NCI-H524 treated with DMSO at 0.1 percent for 48 hours (cell line): ENCODE measurements around the gene FRMPD2.
"Not testable (repeated sequence)": the region's sequence is repeated elsewhere in the genome, so short reads cannot be mapped to it uniquely, and the experiment has no call there.

Experiments used
- DNase-seq: peaks from one replicate; lab custom pipeline; 2025; lab: John Stamatoyannopoulos, UW

FRMPD2 gene

DNA sequence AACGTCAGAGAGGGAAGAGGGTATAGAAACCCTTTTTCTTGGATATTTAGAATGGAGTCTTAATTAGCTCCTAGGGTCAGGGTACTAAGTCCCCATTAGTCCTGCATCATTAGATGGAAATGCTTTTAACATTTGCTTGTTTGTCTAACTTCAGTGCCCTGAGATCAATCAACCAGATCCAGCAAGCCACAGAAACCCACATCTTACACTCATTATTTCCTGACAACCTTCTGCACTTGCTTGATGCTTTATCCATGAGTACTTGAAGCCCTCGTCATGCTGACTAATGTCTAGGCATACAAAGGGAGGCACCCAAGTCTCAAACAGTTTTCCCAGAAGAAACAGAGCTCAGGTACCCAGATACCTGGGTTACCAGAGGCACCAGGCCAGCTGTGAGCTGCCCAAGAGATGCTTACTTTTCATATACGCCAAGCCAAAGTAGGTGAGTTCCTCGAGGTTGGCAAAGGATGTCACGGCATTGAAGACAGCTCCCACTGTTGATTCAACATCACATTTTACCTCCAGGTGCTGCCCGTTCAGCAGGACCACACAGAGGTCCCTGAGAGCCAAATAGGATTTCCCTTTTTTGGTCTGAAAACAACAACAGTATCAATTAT is 42.7 kb downstream of the FRMPD2 start:
- DNase-seq: no peak

- DNase-seq: no peak
These were observed 43.3 kb downstream of the FRMPD2 start for GRCh38 chr10:48231178-48231577.

DNA sequence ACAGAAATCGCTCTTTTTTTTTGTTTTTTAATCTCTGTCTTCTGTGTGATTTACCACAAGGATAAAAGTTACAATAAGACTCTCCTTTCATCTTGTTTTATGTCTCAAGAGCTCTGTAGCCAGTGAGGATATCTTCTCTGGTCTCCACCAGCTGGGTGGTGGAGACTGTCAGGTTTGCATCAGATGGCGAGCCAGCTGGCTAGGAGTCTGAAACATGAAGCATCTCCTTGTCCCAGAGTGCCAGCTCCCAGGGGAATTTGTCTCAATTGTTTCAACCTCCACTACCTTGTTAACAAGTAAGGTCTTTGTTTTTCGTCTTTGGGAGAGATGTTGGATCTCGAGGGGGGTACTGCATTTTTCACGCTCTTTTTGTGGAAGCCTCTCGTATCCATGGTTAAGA is 47.3 kb downstream of the FRMPD2 start:
- DNase-seq: peak; percentile 28

GRCh38 chr10:48224979-48225560 is 49.4 kb downstream of the FRMPD2 start:
- no peak for DNase-seq

DNA sequence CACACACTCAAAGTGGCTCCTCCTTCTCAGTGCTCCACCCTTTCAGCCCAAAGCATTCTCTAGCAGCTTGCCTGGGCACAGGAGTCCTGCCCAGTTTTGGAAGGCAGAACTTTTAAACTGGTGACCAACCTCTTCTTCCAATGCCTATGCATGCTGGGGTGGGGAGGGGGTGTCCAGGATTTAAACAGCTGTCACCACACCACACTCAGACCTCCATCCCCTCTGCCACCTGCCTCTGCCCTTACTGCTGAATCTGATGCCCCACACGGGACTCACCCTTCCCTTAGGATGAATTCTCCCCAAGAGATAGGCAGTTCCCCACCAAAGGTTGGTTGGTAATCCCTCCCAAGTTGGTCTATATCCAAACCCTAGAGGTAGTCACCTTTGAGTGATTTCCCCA is 50.2 kb downstream of the FRMPD2 start:
- no peak for DNase-seq

DNA sequence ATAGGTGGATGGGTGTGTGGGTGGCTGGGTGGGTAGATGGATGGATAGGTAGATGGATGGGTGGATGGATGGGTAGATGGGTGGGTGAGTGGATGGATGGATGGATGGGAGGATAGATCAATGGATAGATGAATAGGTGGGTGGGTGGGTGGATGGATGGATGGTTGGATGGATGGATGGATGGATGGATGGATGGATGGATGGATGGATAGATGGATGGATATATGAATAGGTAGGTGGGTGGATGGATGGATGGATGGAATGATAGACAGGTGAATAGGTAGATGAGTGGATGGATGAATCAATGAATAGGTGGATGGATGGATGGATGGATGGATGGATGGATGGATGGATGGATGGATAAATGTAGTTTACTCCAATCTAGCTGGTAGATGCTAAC is 52.7 kb downstream of the FRMPD2 start:
- DNase-seq: no peak

- not testable (repeated sequence) for DNase-seq
These were observed 53.5 kb downstream of the FRMPD2 start for GRCh38 chr10:48221031-48221430.

- no peak for DNase-seq
These were observed 55.3 kb downstream of the FRMPD2 start for GRCh38 chr10:48219194-48219593.

DNA sequence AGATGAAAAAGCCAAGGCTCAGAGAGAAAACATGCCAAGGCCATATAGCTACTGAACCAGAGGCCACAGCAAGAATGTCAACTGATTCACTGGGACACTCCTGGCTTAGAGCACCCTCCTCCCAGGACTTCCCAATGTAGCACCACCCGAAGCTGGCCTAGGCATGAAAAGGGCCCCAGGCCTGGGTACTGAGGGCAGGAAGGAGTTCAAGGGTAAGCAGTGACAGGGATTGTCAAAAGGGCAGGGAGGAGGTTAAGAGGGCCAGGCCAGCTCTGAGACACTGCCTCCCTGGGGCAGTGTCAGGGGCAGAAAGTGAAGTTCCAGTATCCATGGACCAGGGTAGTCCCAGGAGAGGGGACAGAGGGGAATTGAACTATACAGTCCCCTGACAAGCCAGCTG is 57.8 kb downstream of the FRMPD2 start:
- DNase-seq: no peak

DNA sequence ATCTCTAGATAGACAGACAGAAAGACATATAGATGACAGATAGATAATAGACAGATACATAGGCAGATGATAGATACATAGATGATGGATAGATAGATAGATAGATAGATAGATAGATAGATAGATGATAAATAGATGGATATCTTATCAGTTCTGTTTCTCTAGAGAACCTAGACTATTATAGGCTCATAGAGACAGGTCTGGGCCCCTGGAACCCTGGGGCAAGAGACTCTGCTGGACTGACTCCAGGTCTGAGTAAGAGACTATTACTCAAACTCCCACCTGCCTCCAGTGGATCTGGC is 58.3 kb downstream of the FRMPD2 start:
- DNase-seq: no peak

GRCh38 chr10:48215486-48216203 is 58.9 kb downstream of the FRMPD2 start:
- DNase-seq: no peak

GRCh38 chr10:48214716-48215485 is 59.6 kb downstream of the FRMPD2 start:
- DNase-seq: no peak

DNA sequence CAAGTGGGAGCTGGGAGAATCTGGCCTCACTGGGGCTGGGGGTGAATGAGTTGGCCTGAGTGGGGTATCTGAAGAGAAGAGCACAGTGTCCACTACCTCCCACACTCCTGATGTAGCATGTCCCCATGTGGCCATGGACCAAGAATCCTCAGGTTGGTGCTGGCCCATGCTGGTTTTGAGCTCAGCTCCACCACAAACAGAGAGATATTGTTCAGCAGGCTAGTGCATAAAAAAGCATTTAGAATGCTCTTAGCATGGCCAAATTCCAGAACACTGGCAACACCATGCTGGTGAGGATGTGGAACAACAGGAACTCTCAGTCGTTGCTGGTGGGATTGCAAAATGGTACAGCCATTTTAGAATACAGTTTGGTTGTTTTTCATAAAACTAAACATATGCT is 61.4 kb downstream of the FRMPD2 start:
- no peak for DNase-seq

GRCh38 chr10:48211777-48212176 is 62.7 kb downstream of the FRMPD2 start:
- no peak for DNase-seq

GRCh38 chr10:48210966-48211365 is 63.5 kb downstream of the FRMPD2 start:
- no peak for DNase-seq

DNA sequence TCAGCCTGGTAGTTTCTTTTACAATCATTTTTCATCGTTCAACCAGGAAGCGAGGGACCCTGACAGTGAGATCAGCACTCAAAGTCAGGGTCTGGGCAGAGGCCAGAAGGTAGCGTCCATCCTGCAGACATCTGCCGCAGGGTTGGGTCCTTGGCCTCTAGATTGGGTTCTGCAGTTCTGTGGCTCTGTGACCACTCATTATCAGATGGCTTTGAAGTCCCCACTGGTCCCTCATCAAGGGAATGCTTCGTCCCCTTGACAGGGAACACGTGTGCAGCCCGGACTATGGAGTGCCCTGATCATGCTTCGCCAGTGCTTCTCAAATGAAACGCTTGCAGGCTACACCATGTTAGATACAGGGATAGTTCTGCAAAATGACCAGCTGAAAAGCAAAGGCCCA is 64.1 kb downstream of the FRMPD2 start:
- no peak for DNase-seq

DNA sequence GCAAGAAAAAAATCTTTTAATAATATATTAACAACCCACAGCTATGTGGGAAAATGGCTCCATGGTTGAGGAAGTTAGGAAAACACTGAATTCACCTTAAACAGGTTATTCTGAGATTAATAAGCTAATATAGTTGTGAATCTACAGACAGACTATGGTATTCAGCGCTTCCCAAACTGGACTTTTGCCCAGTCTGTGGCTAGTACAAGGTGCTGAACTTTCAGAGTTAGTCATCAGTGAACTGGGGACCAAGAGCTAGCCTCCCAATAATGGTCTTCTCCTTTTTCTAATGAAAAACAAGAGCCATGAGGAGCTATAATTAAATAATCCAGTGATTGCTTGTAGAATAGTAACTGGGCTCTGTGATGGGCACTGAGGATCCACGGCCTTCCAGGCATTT is 65.3 kb downstream of the FRMPD2 start:
- DNase-seq: no peak

GRCh38 chr10:48207853-48208252 is 66.6 kb downstream of the FRMPD2 start:
- DNase-seq: no peak

DNA sequence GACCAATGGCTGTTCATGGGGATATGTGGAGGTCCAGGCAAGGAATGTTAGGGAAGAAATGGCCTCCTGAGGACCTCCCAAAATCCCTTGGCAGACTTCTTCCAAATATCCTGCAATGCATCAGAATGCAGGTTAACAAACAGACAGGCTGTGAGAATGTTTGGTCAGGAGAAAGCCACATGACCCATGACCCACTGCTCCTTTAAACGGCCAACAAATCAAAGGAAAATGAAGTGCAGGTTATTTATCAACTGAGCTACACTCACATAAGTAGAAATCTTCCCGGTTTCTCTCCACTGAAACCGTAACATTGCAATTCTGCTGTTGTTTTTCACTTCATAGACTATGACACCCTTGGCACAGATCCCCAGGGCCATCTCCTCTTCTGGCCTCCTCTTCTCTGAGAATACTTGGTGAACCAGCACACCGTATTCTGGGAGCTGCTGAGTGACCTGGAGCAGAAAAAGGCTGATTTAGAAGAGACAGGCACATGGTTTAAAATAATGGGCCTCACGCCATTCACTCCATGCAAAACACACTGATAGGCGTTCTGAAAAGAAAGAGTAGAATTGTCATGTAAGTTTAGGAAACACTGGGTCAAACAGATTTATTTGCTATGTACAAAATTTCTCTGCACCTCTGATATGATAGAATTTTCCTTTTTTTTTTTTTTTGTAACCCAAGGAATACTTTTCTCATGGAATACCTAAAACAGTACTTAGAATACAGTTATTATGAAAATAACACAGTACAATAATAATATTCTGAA is 67.8 kb downstream of the FRMPD2 start:
- no peak for DNase-seq

DNA sequence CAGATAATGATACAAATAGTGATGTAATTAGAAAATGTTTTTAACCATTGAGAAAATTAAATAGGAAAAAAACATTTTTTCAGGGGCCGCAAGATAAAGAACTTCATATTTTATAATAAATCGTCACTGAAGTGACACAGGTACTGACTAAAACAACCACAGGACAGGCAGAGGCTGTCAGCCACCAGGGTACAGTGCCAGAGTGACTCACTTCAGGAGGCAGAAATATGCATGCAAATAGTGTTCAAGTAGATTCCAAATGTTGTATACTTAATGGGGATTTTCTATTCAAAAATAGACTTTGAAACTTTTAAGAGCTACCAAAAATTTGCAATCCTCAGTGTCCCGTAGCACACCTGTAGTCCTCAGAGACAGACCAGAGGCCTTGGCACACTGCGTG is 68.6 kb downstream of the FRMPD2 start:
- no peak for DNase-seq

DNA sequence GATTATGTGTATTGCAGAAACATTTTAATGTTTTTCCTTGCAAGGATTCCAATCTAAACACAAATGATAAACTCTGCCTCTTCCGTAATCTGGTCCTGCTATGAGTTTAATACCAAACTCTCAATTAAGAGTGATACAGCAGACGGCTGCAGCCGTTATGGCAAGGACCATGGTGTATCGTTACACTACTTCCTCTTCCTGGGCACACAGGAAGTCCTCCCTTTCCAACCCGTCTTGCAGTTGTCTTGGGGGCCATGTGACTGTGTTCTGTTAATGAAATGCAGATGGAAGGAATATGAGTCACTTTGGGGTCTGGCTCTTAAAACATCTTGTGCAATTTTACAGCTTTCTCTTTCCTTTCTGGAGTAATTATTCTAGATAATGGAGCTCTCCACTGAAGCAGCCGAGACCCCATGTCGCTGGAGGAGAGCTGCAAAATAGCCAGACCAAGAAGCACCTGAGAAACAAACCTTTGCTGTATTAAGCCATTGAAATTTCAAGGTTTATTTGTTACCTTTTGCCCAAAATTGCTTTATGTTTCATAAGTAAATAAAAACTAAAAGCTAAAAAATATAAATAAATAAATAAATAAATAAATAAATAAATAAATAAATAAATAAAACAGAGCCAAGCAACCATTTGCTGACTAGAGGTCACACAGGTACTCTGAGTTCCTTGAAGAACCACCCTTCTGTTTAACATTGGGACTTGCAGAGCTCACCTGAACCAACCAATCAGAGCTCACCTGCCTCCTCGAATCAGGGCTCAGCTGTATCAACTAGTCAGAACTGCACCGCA is 74.7 kb downstream of the FRMPD2 start:
- no peak for DNase-seq
